SHP77 (cell line): ENCODE data around the gene ZBTB6.
"Not testable (repeated sequence)": the region's sequence is repeated elsewhere in the genome, so short reads cannot be mapped to it uniquely, and the experiment has no call there.

Experiments
- DNase-seq, 2 experiments: peaks; one replicate each; lab custom pipeline; 2025; lab: John Stamatoyannopoulos, UW

ZBTB6 gene

GRCh38 chr9:122929796-122930354 lies 16.8 kb upstream of the ZBTB6 start:
- no peak for DNase-seq

GRCh38 chr9:122923947-122924346 lies 10.8 kb upstream of the ZBTB6 start:
- DNase-seq = no peak

GRCh38 chr9:122922713-122923112 lies 9.6 kb upstream of the ZBTB6 start:
- no peak for DNase-seq

GRCh38 chr9:122918310-122918709 lies 5.2 kb upstream of the ZBTB6 start:
- DNase-seq = no peak

- no peak for DNase-seq
Observed at GRCh38 chr9:122912671-122912963, 506 bp downstream of the ZBTB6 start.

- not testable (repeated sequence) for DNase-seq
Observed at GRCh38 chr9:122906122-122906521, 7.0 kb downstream of the ZBTB6 start.

- peak; percentile 99 for DNase-seq
Observed at GRCh38 chr9:122904823-122905710, 8.1 kb downstream of the ZBTB6 start, which contains the start of gene RC3H2. Gene RC3H2 (minus strand): TSS chr9:122905359. CDS start chr9:122897509, 7,850 bp downstream.

GRCh38 chr9:122904466-122904822 lies 8.7 kb downstream of the ZBTB6 start:
- peak in 1 of 2 experiments; percentile 31 for DNase-seq

- DNase-seq = no peak
Observed at GRCh38 chr9:122900791-122901190, 12.3 kb downstream of the ZBTB6 start.

GRCh38 chr9:122897969-122898368 lies 15.2 kb downstream of the ZBTB6 start:
- no peak for DNase-seq

- no peak for DNase-seq
Observed at GRCh38 chr9:122888480-122888879, 24.6 kb downstream of the ZBTB6 start.

GRCh38 chr9:122883125-122883524 lies 30.0 kb downstream of the ZBTB6 start:
- no peak for DNase-seq

GRCh38 chr9:122879443-122879842 lies 33.7 kb downstream of the ZBTB6 start:
- DNase-seq = no peak

GRCh38 chr9:122875523-122875922 lies 37.6 kb downstream of the ZBTB6 start:
- DNase-seq = no peak

- DNase-seq = not testable (repeated sequence)
Observed at GRCh38 chr9:122867276-122867675, 45.8 kb downstream of the ZBTB6 start.

- DNase-seq = no peak
Observed at GRCh38 chr9:122866079-122866478, 47.0 kb downstream of the ZBTB6 start.

- no peak for DNase-seq
Observed at GRCh38 chr9:122865300-122865699, 47.8 kb downstream of the ZBTB6 start.

GRCh38 chr9:122863407-122863806 lies 49.7 kb downstream of the ZBTB6 start:
- no peak for DNase-seq

- no peak for DNase-seq
Observed at GRCh38 chr9:122860319-122861142, 52.6 kb downstream of the ZBTB6 start.
